Esophagus (tissue), 2 donors: ENCODE data around the gene NOCT. TPM values are rescaled to one million over a fixed set of nuclear protein-coding genes. Genes with fewer than 3 reads are reported as not detected.

Experiments
- H3K27ac ChIP-seq, 2 donors: one replicate each; pipeline ENCODE4 v1.5.1; 2013; ENCODE audit warnings: low read depth in 2 of 2, mild to moderate bottlenecking in 2 of 2, inconsistent platforms in 1 of 2, low read length in 1 of 2, moderate library complexity in 1 of 2
- H3K27me3 ChIP-seq, 2 donors: one replicate each; pipeline ENCODE4 v1.6.1; 2013; ENCODE audit warnings: low read length in 2 of 2, control low read depth in 1 of 2, mild to moderate bottlenecking in 1 of 2; ENCODE audit not compliant: insufficient read depth in 2 of 2, control insufficient read depth in 1 of 2
- H3K36me3 ChIP-seq, 2 donors: one replicate each; pipeline ENCODE4 v1.6.1; 2013; ENCODE audit warnings: low read length in 1 of 2; ENCODE audit not compliant: control insufficient read depth in 2 of 2, insufficient read depth in 2 of 2
- H3K4me1 ChIP-seq, 2 donors: one replicate each; pipeline ENCODE4 v1.6.1; 2013; ENCODE audit warnings: low read length in 1 of 2; ENCODE audit not compliant: control insufficient read depth in 2 of 2, insufficient read depth in 2 of 2
- H3K4me3 ChIP-seq, 2 donors: one replicate each; pipeline ENCODE4 v1.5.1; 2013; ENCODE audit warnings: low read length in 2 of 2, mild to moderate bottlenecking in 2 of 2, low read depth in 1 of 2, moderate library complexity in 1 of 2
- H3K9me3 ChIP-seq, 2 donors: one replicate each; pipeline ENCODE4 v1.6.1; 2013; ENCODE audit warnings: mild to moderate bottlenecking in 2 of 2, low read depth in 1 of 2, low read length in 1 of 2, moderate library complexity in 1 of 2; ENCODE audit not compliant: control insufficient read depth in 2 of 2, insufficient read depth in 1 of 2
- WGBS, 2 donors: extraction: QIAGEN DNeasy Blood & Tissue Kit; methylation state at CpG; one replicate each; pipeline ENCODE4 v1.1.7; 2013; 5-methylcytosine and 5-hydroxymethylcytosine counted together
- polyA plus RNA-seq, 2 donors: library from polyadenylated mRNA; stranded (reverse); fragments of 200-250 nt; gene quantifications; one replicate each; pipeline ENCODE4 v1.2.3, GENCODE V29; 2013
- donor health status: healthy with polysubstance abuse.
- donor health status: Bipolar disorder and iron deficiency.

Gene NOCT
- polyA plus RNA-seq, 2 donors: 1.8 to 2.2 TPM

GRCh38 chr4:139083956-139084803, 68.6 kb downstream of the NOCT start:
- Histone ChIP-seq H3K9me3 (no peaks in the 10 kb centered on the region), H3K27ac (peak overlapping the region; percentile 95 to 98), H3K27me3 (no peaks in the 10 kb centered on the region), H3K36me3 (no peaks in the 10 kb centered on the region), H3K4me3 (peak overlapping the region; percentile 85 to 90), H3K4me1 (no peaks in the 10 kb centered on the region)
- WGBS, 2 donors: 0 to 2% methylated on average over 55 to 68 of the region's 68 CpGs

DNA sequence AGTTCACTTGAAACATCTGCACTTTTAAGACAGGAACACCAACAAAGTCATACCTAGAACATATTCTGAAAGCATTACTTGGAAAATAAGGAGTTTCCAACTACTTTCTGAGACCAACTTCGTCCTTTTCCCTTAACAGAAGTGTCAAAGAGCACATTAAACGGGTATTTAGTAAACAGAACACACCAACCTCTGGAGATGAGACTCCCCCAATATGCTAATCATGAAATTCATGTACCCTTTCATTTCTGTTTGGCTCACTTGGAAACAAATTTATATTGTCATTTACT, 69.2 kb downstream of the NOCT start:
- Histone ChIP-seq H3K4me1 (no peaks in the 10 kb centered on the region), H3K27me3 (no peaks in the 10 kb centered on the region), H3K27ac (peak overlapping the region in 1 of 2 donors; percentile 95), H3K36me3 (no peaks in the 10 kb centered on the region), H3K9me3 (no peaks in the 10 kb centered on the region), H3K4me3 (peak overlapping the region in 1 of 2 donors; percentile 85)
- 2% methylated on average over 2 of the region's 2 CpGs for WGBS, 2 donors

DNA sequence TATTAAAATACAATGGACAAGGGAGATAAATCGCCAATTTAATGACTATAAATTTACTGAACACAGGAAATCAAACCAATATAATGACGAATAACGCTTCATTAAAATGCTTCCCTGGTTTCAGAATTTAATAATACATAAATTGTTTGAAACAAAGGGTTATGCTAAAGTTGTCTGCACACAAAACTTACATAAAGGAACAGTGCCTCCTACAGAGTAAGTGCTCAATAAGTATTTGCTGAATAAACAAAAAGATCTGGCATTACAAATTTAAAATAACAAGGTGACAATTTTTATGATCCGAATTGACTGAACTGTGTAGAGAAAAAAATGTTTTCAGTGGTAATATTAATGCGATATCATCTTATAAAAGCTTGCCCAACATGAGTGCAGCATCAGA, 69.6 kb downstream of the NOCT start:
- no peaks in the 10 kb centered on the region for H3K4me1 ChIP-seq
- H3K27me3 ChIP-seq: no peaks in the 10 kb centered on the region
- no peaks in the 10 kb centered on the region for H3K36me3 ChIP-seq
- WGBS, 2 donors: 40 to 43% methylated on average over 5 of the region's 5 CpGs
- peak overlapping the region in 1 of 2 donors; percentile 85 for H3K4me3 ChIP-seq
- no peaks in the 10 kb centered on the region for H3K9me3 ChIP-seq
- H3K27ac ChIP-seq: no peak overlapping the region

DNA sequence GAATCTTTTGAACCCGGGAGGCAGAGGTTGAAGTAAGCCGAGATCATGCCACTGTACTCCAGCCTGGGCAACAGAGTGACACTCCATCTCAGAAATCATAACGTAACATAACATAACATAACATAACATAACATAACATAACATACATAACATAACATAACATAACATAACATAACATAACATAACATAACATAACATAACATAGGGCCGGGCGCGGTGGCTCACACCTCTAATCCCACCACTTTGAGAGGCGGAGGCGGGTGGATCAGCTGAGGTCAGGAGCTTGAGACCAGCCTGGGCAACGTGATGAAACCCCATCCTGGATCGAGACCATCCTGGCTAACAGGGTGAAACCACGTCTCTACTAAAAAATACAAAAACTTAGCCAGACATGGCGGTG, 76.7 kb downstream of the NOCT start:
- H3K27ac ChIP-seq: no peak overlapping the region
- no peak overlapping the region for H3K4me3 ChIP-seq
- H3K4me1 ChIP-seq: no peaks in the 10 kb centered on the region
- H3K27me3 ChIP-seq: no peaks in the 10 kb centered on the region
- H3K36me3 ChIP-seq: no peaks in the 10 kb centered on the region
- H3K9me3 ChIP-seq: no peaks in the 10 kb centered on the region
- 81 to 86% methylated on average over 12 of the region's 12 CpGs for WGBS, 2 donors

Other genes with a start within 250 kb of the NOCT start
- 10 to 100 TPM; 12.4 to 13.6 TPM for gene ELF2, start 161.4 kb downstream of the NOCT start, polyA plus RNA-seq